Loucy (cell line): ENCODE measurements around the gene DNTTIP2.

ENCODE experiments used
- CTCF ChIP-seq: fragments of 200-600 bp; sonication (generic); conservative IDR thresholded peaks from 2 replicates; pipeline ENCODE4 v1.5.1; 2014; ENCODE audit warnings: mild to moderate bottlenecking, antibody characterized with exemption, low read length
- EZH2phosphoT487 ChIP-seq: fragments of 200-600 bp; IDR thresholded peaks from 2 replicates; pipeline ENCODE4 v1.6.1; 2018; ENCODE audit warnings: antibody characterized with exemption, mild to moderate bottlenecking, moderate library complexity, borderline replicate concordance

GRCh38 chr1:93846992-93847810 is 31.8 kb downstream of the DNTTIP2 start:
- TF ChIP-seq CTCF (peak; percentile 29), EZH2phosphoT487 (no peak)
